ENCODE data around the gene LRRC4C.

Gene LRRC4C

GRCh38 chr11:41323446-41323845 is 136.0 kb downstream of the LRRC4C start:
- DNase-seq, result no peak

GRCh38 chr11:41320653-41321052 is 138.8 kb downstream of the LRRC4C start:
- no peak for DNase-seq

- DNase-seq, result no peak
These were observed 139.2 kb downstream of the LRRC4C start for GRCh38 chr11:41320238-41320637.

- DNase-seq, result no peak
These were observed 140.0 kb downstream of the LRRC4C start for GRCh38 chr11:41319434-41319833.

- DNase-seq, result no peak
These were observed 142.7 kb downstream of the LRRC4C start for GRCh38 chr11:41316751-41317150.

GRCh38 chr11:41313226-41313625 is 146.2 kb downstream of the LRRC4C start:
- DNase-seq, result no peak

GRCh38 chr11:41309716-41310115 is 149.7 kb downstream of the LRRC4C start:
- DNase-seq, result no peak

- no peak for DNase-seq
These were observed 150.3 kb downstream of the LRRC4C start for GRCh38 chr11:41309111-41309522.

GRCh38 chr11:41308286-41308685 is 151.2 kb downstream of the LRRC4C start:
- DNase-seq, result no peak

GRCh38 chr11:41307296-41308080 is 152.0 kb downstream of the LRRC4C start:
- no peak for DNase-seq

GRCh38 chr11:41306431-41306830 is 153.0 kb downstream of the LRRC4C start:
- no peak for DNase-seq

GRCh38 chr11:41301023-41301422 is 158.4 kb downstream of the LRRC4C start:
- no peak for DNase-seq

GRCh38 chr11:41289408-41289807 is 170.0 kb downstream of the LRRC4C start:
- no peak for DNase-seq

GRCh38 chr11:41286751-41287150 is 172.7 kb downstream of the LRRC4C start:
- no peak for DNase-seq

GRCh38 chr11:41284354-41284753 is 175.1 kb downstream of the LRRC4C start:
- peak in 2 of 3 experiments; percentile 15 to 36 for DNase-seq

- DNase-seq, result peak in 1 of 3 experiments; percentile 16
These were observed 176.1 kb downstream of the LRRC4C start for GRCh38 chr11:41283191-41283930.

- no peak for DNase-seq
These were observed 177.1 kb downstream of the LRRC4C start for GRCh38 chr11:41282395-41282794.

- no peak for DNase-seq
These were observed 178.2 kb downstream of the LRRC4C start for GRCh38 chr11:41281131-41281742.

- DNase-seq, result no peak
These were observed 184.6 kb downstream of the LRRC4C start for GRCh38 chr11:41274831-41275230.

GRCh38 chr11:41273908-41274307 is 185.5 kb downstream of the LRRC4C start:
- no peak for DNase-seq

GRCh38 chr11:41267451-41267850 is 192.0 kb downstream of the LRRC4C start:
- DNase-seq, result no peak

- peak in 2 of 3 experiments; percentile 5 to 64 for DNase-seq
These were observed 203.4 kb downstream of the LRRC4C start for GRCh38 chr11:41256041-41256440.

GRCh38 chr11:41254966-41255365 is 204.5 kb downstream of the LRRC4C start:
- peak in 2 of 3 experiments; percentile 27 to 56 for DNase-seq

All from NCI-H1417 (cell line).